ENCODE data around the gene MAST4. TPM values are rescaled to one million over a fixed set of nuclear protein-coding genes. Genes with fewer than 3 reads are reported as not detected.

Gene MAST4
- total and polyA plus RNA-seq, 2 of the 8 experiments (the other 6 are each of a cell fraction or from before 2014, with no cell fraction given) = 1.5 to 2.6 TPM

GRCh38 chr5:67089200-67089725, 493.1 kb downstream of the MAST4 start:
- no peak overlapping the region for H3K23ac ChIP-seq (ENCODE audit: insufficient read length)
- no peaks in the 10 kb centered on the region for H3K79me1 ChIP-seq (ENCODE audit: low read depth, low read length)
- H3K18ac ChIP-seq (ENCODE audit: extremely low read depth, low read length) = no peak overlapping the region
- H2AK5ac ChIP-seq (ENCODE audit: low read depth, low read length) = no peak overlapping the region
- FAIRE-seq (no peak), DNase-seq (ENCODE audit: low read depth in 1 of 2, low spot score in 2 of 2) (no peak)
- no peak overlapping the region for H4K8ac ChIP-seq (ENCODE audit: extremely low read depth, insufficient read depth, low read length)
- no peak overlapping the region for H4K91ac ChIP-seq (replicated peaks; ENCODE audit: insufficient read length, low read length)
- H3K56ac ChIP-seq (replicated peaks; ENCODE audit: insufficient read length, low read depth, low read length) = no peak overlapping the region
- peak overlapping the region; percentile 32; the same call in 1 of the 2 replicates for H2BK12ac ChIP-seq (ENCODE audit: low read depth, low read length)
- no peaks in the 10 kb centered on the region for H3K23me2 ChIP-seq (ENCODE audit: low read depth, low read length)
- H3K14ac ChIP-seq (ENCODE audit: insufficient read length) = no peak overlapping the region
- H3K4me3 ChIP-seq (ENCODE audit: extremely low read depth in 1 of 4, insufficient read depth in 2 of 4, low read depth in 3 of 4, low read length in 4 of 4) = no peak overlapping the region
- no peaks in the 10 kb centered on the region for H3K36me3 ChIP-seq (ENCODE audit: control insufficient read depth in 2 of 4, insufficient read depth in 4 of 4, low read length in 3 of 4)
- H3K4me1 ChIP-seq (replicated peaks in 1 of 4; ENCODE audit: control insufficient read depth in 3 of 4, insufficient read depth in 4 of 4, low read length in 3 of 4) = peaks cover 0 to 2% (median 0%) of the 10 kb centered on the region in 4 experiments; a peak in 1 of 7 replicates
- ChIA-PET CTCF (ENCODE audit: partially characterized antibody) (interaction anchor here (1.3 kb wide), 1 partner anchor 9 kb away, joined by 3 read pairs; no protein-coding TSS in a partner anchor), POLR2A (ENCODE audit: partially characterized antibody) (no interaction called here)
- H2BK5ac ChIP-seq (ENCODE audit: low read depth, low read length) = no peak overlapping the region
- no peak overlapping the region for H2AFZ ChIP-seq (ENCODE audit: low read length)
- H3K27me3 ChIP-seq (replicated peaks in 1 of 4; ENCODE audit: control insufficient read depth in 3 of 4, extremely low read depth in 1 of 4, insufficient read depth in 3 of 4, low read length in 3 of 4) = no peaks in the 10 kb centered on the region
- no peak overlapping the region for H4K5ac ChIP-seq (ENCODE audit: insufficient read length, low read depth, low read length)
- H3K79me2 ChIP-seq (ENCODE audit: control insufficient read depth in 1 of 2, insufficient read depth in 2 of 2, low read length in 2 of 2) = no peaks in the 10 kb centered on the region
- no peak overlapping the region for H2BK120ac ChIP-seq (replicated peaks; ENCODE audit: low read depth, low read length)
- H3K4ac ChIP-seq (replicated peaks; ENCODE audit: insufficient read length, low read depth, low read length) = no peak overlapping the region
- H3K9ac ChIP-seq (replicated peaks in 1 of 4; ENCODE audit: extremely low read depth in 1 of 4, low read depth in 3 of 4, low read length in 3 of 4) = no peak overlapping the region
- H3K4me2 ChIP-seq (ENCODE audit: insufficient read depth in 1 of 2, low read depth in 2 of 2, low read length in 2 of 2) = no peak overlapping the region
- no peak overlapping the region for H2BK15ac ChIP-seq (ENCODE audit: low read length)
- H3K27ac ChIP-seq (ENCODE audit: low read depth, low read length) = no peak overlapping the region
- H4K20me1 ChIP-seq (replicated peaks in 1 of 2; ENCODE audit: control insufficient read depth in 1 of 2, insufficient read depth in 2 of 2, low read length in 2 of 2) = no peaks in the 10 kb centered on the region
- H2BK20ac ChIP-seq (ENCODE audit: low read length) = no peak overlapping the region
- H3K9me3 ChIP-seq (ENCODE audit: insufficient read depth in 2 of 2, low read depth in 1 of 2, low read length in 1 of 2) = no peaks in the 10 kb centered on the region
- 95% methylated on average over 4 of the region's 4 CpGs; no CpG with 5 or more reads in 1 of the 2 experiments for WGBS, 2 experiments (ENCODE audit: extremely low coverage in 1 of 2, insufficient coverage in 1 of 2, insufficient read length in 1 of 2, insufficient replicate concordance in 2 of 2, low coverage in 1 of 2, low lambda C conversion rate in 2 of 2, missing lambda C conversion rate in 1 of 2)
- no peak for TF ChIP-seq BCL11A (IDR thresholded peaks at IDR 0.05; ENCODE audit: low read depth in 2 of 2, low read length in 2 of 2)
- no peak for TF ChIP-seq GABPA (IDR thresholded peaks at IDR 0.05; ENCODE audit: borderline replicate concordance, insufficient read depth, low read length)
- TF ChIP-seq SAP30 (IDR thresholded peaks at IDR 0.05; ENCODE audit: insufficient read depth, insufficient replicate concordance, low read length) = no peak
- TF ChIP-seq RAD21 (IDR thresholded peaks at IDR 0.05 in 1 of 2, conservative IDR thresholded peaks at IDR 0.05 in 1 of 2; ENCODE audit: low read depth in 2 of 2, low read length in 2 of 2) = no peak
- TF ChIP-seq TBP (IDR thresholded peaks at IDR 0.05; ENCODE audit: low read depth, low read length) = no peak
- TF ChIP-seq POLR2AphosphoS5 (IDR thresholded peaks at IDR 0.05; ENCODE audit: low read depth, low read length) = no peak
- TF ChIP-seq KDM5A (IDR thresholded peaks at IDR 0.05; ENCODE audit: low read length) = no peak
- no peak for TF ChIP-seq NRF1 (IDR thresholded peaks at IDR 0.05; ENCODE audit: low read depth, low read length)
- TF ChIP-seq USF2 (IDR thresholded peaks at IDR 0.05; ENCODE audit: low read length) = no peak
- TF ChIP-seq CBX8 (IDR thresholded peaks at IDR 0.05; ENCODE audit: borderline replicate concordance, low read depth, low read length) = no peak
- no peak for TF ChIP-seq YY1 (IDR thresholded peaks at IDR 0.05; ENCODE audit: low read depth, low read length)
- no peak for TF ChIP-seq PHF8 (conservative IDR thresholded peaks at IDR 0.05; ENCODE audit: low read depth, low read length)

Measured in H1 (cell line).